HUES64 (cell line): Measurements from ENCODE around the gene TRIM39.

ENCODE experiments used
- H3K27ac ChIP-seq: 2 replicates; pipeline ENCODE4 v1.7.0; 2013; ENCODE audit warnings: low read depth, low read length, inconsistent platforms
- H3K27me3 ChIP-seq: 2 replicates; pipeline ENCODE4 v1.6.1; 2013; ENCODE audit warnings: mild to moderate bottlenecking, low read length; ENCODE audit not compliant: insufficient read depth
- H3K36me3 ChIP-seq: 2 replicates; pipeline ENCODE4 v1.6.1; 2013; ENCODE audit warnings: mild to moderate bottlenecking, low read length; ENCODE audit not compliant: insufficient read depth
- H3K4me1 ChIP-seq: 2 replicates; pipeline ENCODE4 v1.6.1; 2013; ENCODE audit warnings: mild to moderate bottlenecking, low read length, moderate library complexity; ENCODE audit not compliant: insufficient read depth
- H3K4me3 ChIP-seq: 2 replicates; pipeline ENCODE4 v1.5.1; 2013; ENCODE audit warnings: mild to moderate bottlenecking, low read length, moderate library complexity
- H3K9ac ChIP-seq: 2 replicates; pipeline ENCODE4 v1.6.1; 2013; ENCODE audit warnings: mild to moderate bottlenecking, low read depth, low read length
- H3K9me3 ChIP-seq: 2 replicates; pipeline ENCODE4 v1.6.1; 2013; ENCODE audit warnings: low read depth, low read length; ENCODE audit not compliant: insufficient read depth
- WGBS: fragments of 150-250, 120-280 bp; methylation state at CpG from one replicate; pipeline ENCODE4 v1.1.7; 2013; ENCODE audit warnings: missing lambda C conversion rate; 5-methylcytosine and 5-hydroxymethylcytosine counted together

Gene TRIM39

GRCh38 chr6:30328397-30328796, 1.7 kb downstream of the TRIM39 start:
- no peaks in the 10 kb centered on the region for H3K9me3 ChIP-seq
- no peak overlapping the region for H3K27ac ChIP-seq
- H3K4me3 ChIP-seq, result no peak overlapping the region
- H3K9ac ChIP-seq, result no peak overlapping the region
- H3K36me3 ChIP-seq, result peaks cover 48% of the 10 kb centered on the region
- no peaks in the 10 kb centered on the region for H3K27me3 ChIP-seq
- peaks cover 19% of the 10 kb centered on the region for H3K4me1 ChIP-seq

GRCh38 chr6:30329331-30329730, 2.6 kb downstream of the TRIM39 start:
- Histone ChIP-seq H3K36me3 (peaks cover 54% of the 10 kb centered on the region), H3K27me3 (no peaks in the 10 kb centered on the region), H3K4me3 (no peak overlapping the region), H3K9me3 (no peaks in the 10 kb centered on the region), H3K9ac (no peak overlapping the region), H3K4me1 (peaks cover 10% of the 10 kb centered on the region; the same call in 1 of the 2 replicates), H3K27ac (no peak overlapping the region)
- WGBS, result 96% methylated on average over 12 of the region's 12 CpGs

DNA sequence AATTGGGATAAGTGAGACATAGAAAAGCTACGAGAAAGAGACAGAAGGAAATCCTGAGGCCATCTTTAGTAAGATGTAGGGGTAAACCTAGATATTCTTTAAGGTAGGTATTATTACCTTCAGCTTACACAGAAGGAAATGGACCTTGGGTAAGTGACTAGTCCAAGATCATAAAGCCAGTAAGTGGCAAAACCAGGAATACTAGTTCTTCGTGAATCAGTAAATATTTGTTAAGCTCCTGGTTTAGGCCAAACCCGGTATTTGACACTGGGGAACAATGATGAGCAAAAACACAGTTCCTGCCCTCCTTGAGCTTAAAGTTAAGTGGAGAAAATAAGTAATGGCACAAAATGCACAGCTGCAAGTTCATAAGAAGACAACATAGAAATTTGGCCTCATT, 5.3 kb downstream of the TRIM39 start:
- H3K36me3 ChIP-seq, result peaks cover 78% of the 10 kb centered on the region
- 96% methylated on average over 3 of the region's 3 CpGs for WGBS
- H3K27ac ChIP-seq, result no peak overlapping the region

DNA sequence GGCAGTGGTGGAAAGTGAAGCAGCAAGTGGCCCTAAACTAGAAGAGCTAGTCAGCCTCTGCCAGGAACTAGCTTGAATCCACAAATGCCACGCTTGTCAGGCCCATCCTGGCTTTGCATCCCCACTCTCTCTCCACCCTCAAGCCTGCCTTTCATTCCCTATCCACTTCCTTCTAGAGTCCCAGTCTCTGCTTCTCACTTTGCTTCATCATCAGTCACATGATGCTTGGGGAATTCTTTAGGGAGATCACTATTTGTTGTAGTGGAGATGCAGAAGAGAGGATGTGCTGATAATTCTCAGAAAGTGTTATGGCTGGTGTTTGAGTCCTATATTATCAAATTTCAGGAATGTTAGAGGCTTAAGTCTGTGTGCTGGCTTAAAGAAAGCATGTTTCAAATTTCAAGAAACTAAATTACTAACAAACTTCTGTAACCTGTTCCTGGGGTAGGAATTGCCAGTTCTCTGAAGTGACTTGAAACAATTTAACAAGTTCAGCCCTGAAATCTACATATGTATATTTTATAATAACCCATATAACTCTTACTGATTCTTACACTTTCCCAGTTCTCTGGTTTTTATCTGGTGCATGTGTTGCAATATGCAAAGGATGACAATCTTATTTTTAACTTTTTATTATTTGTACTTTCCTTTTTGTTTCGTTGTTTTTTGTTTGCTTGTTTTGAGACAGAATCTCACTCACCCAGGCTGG, 7.5 kb downstream of the TRIM39 start:
- no peaks in the 10 kb centered on the region for H3K4me1 ChIP-seq
- H3K9ac ChIP-seq, result no peak overlapping the region
- H3K36me3 ChIP-seq, result peaks cover 92% of the 10 kb centered on the region
- H3K9me3 ChIP-seq, result no peaks in the 10 kb centered on the region
- WGBS, result 90% methylated on average over 2 of the region's 2 CpGs
- H3K27me3 ChIP-seq, result no peaks in the 10 kb centered on the region
- no peak overlapping the region for H3K27ac ChIP-seq
- no peak overlapping the region for H3K4me3 ChIP-seq

More for the DNA sequence above, 5.3 kb downstream of the TRIM39 start:
- Histone ChIP-seq H3K9ac (no peak overlapping the region), H3K4me1 (peaks cover 3% of the 10 kb centered on the region; the same call in 1 of the 2 replicates), H3K4me3 (no peak overlapping the region), H3K9me3 (no peaks in the 10 kb centered on the region), H3K27me3 (no peaks in the 10 kb centered on the region)

GRCh38 chr6:30340589-30341054, 13.9 kb downstream of the TRIM39 start:
- H3K36me3 ChIP-seq, result peaks cover 68% of the 10 kb centered on the region
- 94% methylated on average over 5 of the region's 6 CpGs for WGBS
- no peak overlapping the region for H3K4me3 ChIP-seq
- no peaks in the 10 kb centered on the region for H3K27me3 ChIP-seq
- H3K4me1 ChIP-seq, result peaks cover under 1% of the 10 kb centered on the region; the same call in 1 of the 2 replicates
- no peaks in the 10 kb centered on the region for H3K9me3 ChIP-seq
- H3K27ac ChIP-seq, result no peak overlapping the region
- no peak overlapping the region for H3K9ac ChIP-seq

GRCh38 chr6:30341218-30341617, 14.5 kb downstream of the TRIM39 start:
- Histone ChIP-seq H3K27me3 (no peaks in the 10 kb centered on the region), H3K4me1 (peaks cover 6% of the 10 kb centered on the region), H3K9ac (no peak overlapping the region), H3K36me3 (peaks cover 62% of the 10 kb centered on the region), H3K27ac (no peak overlapping the region), H3K4me3 (no peak overlapping the region), H3K9me3 (no peaks in the 10 kb centered on the region)
- WGBS, result 100% methylated on average over 3 of the region's 3 CpGs

GRCh38 chr6:30341728-30342127, 15.0 kb downstream of the TRIM39 start:
- WGBS, result 95% methylated on average over 16 of the region's 16 CpGs
- Histone ChIP-seq H3K27me3 (no peaks in the 10 kb centered on the region), H3K27ac (no peak overlapping the region), H3K9me3 (no peaks in the 10 kb centered on the region), H3K4me3 (no peak overlapping the region), H3K9ac (no peak overlapping the region), H3K4me1 (peaks cover 6% of the 10 kb centered on the region), H3K36me3 (peaks cover 61% of the 10 kb centered on the region)

GRCh38 chr6:30344191-30344867, 17.6 kb downstream of the TRIM39 start:
- WGBS, result 62% methylated on average over 4 of the region's 4 CpGs
- Histone ChIP-seq H3K36me3 (peaks cover 48% of the 10 kb centered on the region), H3K4me1 (peaks cover 6% of the 10 kb centered on the region), H3K9me3 (no peaks in the 10 kb centered on the region), H3K4me3 (peak overlapping the region; percentile 83), H3K9ac (no peak overlapping the region), H3K27me3 (no peaks in the 10 kb centered on the region), H3K27ac (no peak overlapping the region)

DNA sequence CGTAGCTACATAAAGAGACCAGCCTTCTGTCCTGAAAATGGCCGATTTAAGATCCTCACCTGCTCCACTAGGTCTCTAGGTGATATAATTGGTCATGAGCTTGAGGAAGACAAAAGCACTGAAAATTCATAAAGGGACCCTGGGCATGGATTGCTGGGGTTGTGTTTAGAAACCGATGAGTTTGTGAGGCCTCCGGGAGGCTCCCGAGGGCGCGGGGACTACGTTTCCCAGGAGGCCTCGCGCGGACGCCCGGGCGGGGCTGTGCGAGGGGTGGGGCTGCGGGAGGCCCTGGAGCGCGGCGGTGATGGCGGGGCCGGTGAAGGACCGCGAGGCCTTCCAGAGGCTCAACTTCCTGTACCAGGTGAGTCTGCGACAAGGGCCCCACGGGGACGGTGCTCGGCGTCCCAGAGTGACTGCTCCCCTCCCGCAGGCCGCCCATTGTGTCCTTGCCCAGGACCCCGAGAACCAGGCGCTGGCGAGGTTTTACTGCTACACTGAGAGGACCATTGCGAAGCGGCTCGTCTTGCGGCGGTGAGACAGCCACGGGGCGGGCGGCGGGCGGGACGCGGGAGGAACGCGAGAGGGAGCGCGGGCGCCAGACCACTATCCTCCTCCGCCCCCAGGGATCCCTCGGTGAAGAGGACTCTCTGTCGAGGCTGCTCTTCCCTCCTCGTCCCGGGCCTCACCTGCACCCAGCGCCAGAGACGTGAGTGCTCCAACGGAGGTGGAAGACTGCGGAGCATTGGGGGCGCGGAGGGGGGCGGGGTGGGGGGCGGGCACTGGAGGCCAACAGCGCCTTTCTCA, 18.3 kb downstream of the TRIM39 start, which contains the start of gene RPP21:
Gene RPP21, plus strand, starts transcription at position 289 of the 804 bp plus-strand sequence. Its CDS starts 16 bp downstream, at position 305.
- Histone ChIP-seq H3K36me3 (peaks cover 41% of the 10 kb centered on the region), H3K27me3 (no peaks in the 10 kb centered on the region), H3K9me3 (no peaks in the 10 kb centered on the region), H3K9ac (peak within 1 kb of the TSS; percentile 89), H3K27ac (peak within 1 kb of the TSS; percentile 84), H3K4me3 (peak within 1 kb of the TSS; percentile 83), H3K4me1 (peaks cover 6% of the 10 kb centered on the region)
- WGBS, result 3% methylated on average over 57 of the region's 64 CpGs

DNA sequence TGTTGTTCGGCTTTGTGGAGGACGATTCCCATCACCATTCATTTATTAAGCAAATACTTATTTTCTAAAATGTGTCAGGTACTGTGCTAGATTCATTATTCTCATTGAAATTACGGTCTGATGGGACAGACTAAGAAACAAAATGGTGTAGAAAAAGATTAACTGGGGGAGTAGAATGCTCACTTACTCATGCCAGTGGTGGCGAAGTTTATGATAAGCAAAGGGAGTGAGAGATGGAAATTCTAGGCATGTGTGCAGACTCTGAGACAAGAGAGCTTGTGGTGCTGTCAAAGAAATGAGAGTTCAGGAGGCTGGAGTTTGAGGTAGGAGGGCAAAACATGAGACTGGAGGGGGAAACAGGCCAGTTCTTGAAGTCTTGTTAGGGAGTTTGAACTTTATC, 19.1 kb downstream of the TRIM39 start:
- Histone ChIP-seq H3K27ac (no peak overlapping the region), H3K4me3 (peak overlapping the region; percentile 83), H3K4me1 (peaks cover 6% of the 10 kb centered on the region), H3K27me3 (no peaks in the 10 kb centered on the region), H3K9me3 (no peaks in the 10 kb centered on the region), H3K9ac (peak overlapping the region; percentile 46; the same call in 1 of the 2 replicates), H3K36me3 (peaks cover 33% of the 10 kb centered on the region)
- WGBS, result 83% methylated on average over 2 of the region's 4 CpGs

- no peak overlapping the region for H3K4me3 ChIP-seq
- WGBS, result 96% methylated on average over 3 of the region's 3 CpGs
- no peak overlapping the region for H3K27ac ChIP-seq
- H3K27me3 ChIP-seq, result no peaks in the 10 kb centered on the region
- H3K36me3 ChIP-seq, result peaks cover 13% of the 10 kb centered on the region
- H3K9me3 ChIP-seq, result no peaks in the 10 kb centered on the region
- H3K4me1 ChIP-seq, result peaks cover 6% of the 10 kb centered on the region
- no peak overlapping the region for H3K9ac ChIP-seq
Observed at GRCh38 chr6:30348957-30349356, 22.2 kb downstream of the TRIM39 start.
